ELR (cell line): ENCODE results near the gene PTBP1.
"Not testable (repeated sequence)": the region's sequence is repeated elsewhere in the genome, so short reads cannot be mapped to it uniquely, and the experiment has no call there.

ENCODE experiments used
- DNase-seq: peaks from one replicate; pipeline ENCODE4 v3.0.0-alpha.2; 2015; ENCODE audit warnings: low read depth

PTBP1 gene

DNA sequence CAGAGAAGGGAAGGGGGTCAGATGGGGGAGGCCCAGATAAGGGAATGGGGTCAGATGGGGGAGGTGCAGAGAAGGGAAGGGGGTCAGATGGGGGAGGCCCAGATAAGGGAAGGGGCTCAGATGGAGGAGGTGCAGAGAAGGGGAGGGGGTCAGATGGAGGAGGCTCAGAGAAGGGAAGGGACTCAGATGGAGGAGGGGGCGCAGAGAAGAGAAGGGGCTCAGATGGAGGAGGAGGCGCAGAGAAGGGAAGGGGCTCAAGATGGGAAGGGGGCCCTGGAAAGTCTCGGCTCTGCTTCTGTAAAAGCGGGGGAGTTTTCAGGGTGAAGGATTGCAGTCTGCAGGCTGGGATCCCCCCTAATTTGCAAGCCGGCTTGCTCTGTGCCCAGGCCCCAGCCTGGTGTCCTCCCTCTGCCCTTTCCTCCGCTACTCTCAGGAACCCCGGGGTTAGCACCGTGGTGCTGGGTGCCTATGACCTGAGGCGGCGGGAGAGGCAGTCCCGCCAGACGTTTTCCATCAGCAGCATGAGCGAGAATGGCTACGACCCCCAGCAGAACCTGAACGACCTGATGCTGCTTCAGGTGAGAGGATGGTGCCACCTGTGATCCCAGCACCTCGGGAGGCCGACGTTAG, 32.0 kb downstream of the PTBP1 start:
- no peak for DNase-seq

GRCh38 chr19:831407-832369, 34.4 kb downstream of the PTBP1 start:
- no peak for DNase-seq

GRCh38 chr19:834216-834615, 37.0 kb downstream of the PTBP1 start:
- DNase-seq: no peak

DNA sequence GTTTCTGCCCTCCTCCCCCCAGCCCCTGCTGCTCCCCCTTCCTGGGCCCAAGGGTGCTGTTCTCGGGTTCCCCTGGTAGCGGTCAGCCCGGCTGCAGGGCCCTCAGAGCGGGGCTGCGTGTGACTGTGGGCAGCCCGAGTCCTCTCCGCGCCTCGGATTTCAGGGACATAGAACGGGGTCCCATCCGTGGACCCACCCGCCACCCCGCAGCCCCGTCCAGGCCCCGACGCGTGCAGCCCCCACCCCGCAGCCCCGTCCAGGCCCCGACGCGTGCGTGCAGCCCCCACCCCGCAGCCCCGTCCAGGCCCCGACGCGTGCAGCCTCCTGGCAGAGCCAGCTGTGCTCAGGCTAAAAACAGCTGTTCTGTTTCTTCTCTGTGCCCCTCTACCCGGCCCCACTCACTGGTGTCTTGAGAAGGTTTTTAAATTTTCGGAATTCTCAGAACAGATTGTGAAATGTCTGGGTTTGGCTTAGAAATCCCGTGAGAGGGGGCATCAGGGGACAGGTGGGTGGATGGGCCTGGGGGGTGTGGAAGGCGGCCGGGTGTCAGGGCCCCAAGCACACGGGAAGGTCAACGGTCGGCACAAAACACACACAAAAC, 38.1 kb downstream of the PTBP1 start:
- no peak for DNase-seq

DNA sequence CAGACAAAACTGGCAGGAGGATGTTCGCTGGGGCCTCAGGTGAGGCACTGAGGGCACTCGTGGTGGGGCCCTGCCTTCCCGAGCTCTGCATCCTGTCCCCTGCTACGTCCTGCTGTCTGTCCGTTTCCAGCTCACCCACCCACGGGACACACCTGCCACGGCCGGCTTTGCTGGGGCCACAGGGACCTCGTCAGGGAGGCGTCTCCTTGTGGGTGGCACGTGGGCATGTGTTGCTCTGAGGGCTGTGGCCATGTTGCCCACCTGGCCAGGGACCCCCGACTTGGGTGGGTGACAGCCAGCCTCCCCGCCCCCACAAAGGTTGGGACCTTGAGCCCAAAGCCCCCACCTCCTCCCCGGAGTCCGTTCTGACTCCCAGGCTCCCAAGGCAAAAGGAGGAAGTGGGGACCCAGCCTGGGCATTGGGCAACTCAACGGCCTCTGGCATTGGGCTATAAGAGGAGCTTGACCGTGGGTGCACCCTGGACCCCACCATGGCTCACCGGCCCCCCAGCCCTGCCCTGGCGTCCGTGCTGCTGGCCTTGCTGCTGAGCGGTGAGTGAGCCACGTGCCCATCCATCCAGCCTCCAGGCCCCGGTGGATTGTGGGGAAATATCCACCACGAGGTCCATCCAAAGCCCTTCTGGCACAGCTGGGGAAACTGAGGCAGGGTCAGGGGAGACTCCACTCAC, 43.4 kb downstream of the PTBP1 start, which contains the start of gene PRTN3:
Gene PRTN3, plus strand, starts transcription at position 481 of the 688 bp plus-strand sequence. Its CDS starts 10 bp downstream, at position 491.
- no peak for DNase-seq

DNA sequence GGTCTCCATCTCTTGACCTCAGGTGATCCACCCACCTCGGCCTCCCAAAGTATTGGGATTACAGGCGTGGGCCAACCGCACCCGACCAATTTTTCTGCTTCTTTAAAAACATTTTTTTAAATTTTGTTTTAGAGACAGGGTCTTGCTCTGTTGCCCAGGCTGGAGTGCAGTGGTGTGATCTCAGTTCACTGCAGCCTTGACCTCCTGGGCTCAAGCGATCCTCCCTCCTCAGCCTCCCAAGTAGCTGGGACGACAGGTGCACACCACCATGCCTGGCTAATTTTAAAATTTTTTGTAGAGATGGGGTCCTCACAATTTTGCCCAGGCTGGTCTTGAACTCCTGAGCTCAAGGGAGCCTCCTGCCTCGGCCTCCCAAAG, 45.5 kb downstream of the PTBP1 start:
- DNase-seq: not testable (repeated sequence)

DNA sequence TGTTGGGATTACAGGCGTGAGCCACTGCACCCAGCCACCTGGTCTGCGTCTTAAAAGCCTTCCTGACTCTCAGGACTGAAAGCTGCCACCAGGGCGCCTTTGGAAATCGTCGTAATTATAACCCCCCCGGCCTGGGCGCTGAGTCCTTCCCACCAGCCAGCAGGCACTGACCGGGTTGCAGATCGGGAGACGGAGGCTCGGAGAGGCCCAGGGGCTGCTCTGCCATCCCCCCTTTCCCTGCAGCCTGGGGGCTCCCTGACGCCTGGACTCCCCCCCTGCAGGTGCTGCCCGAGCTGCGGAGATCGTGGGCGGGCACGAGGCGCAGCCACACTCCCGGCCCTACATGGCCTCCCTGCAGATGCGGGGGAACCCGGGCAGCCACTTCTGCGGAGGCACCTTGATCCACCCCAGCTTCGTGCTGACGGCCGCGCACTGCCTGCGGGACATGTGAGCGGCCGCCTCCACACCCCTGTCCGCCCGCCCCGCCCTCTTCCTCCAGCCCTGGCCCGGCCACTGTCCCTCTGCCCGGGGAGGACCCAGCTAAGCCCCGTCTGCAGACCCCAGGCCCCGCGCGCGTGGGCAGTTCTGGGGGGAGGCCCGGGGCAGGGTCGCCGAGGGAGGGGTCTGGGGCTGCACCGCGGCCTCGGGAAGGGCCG, 46.1 kb downstream of the PTBP1 start:
- DNase-seq: no peak

GRCh38 chr19:843836-844545, 46.7 kb downstream of the PTBP1 start:
- no peak for DNase-seq

GRCh38 chr19:844546-844971, 47.3 kb downstream of the PTBP1 start:
- no peak for DNase-seq

GRCh38 chr19:845707-846521, 48.7 kb downstream of the PTBP1 start:
- no peak for DNase-seq

DNA sequence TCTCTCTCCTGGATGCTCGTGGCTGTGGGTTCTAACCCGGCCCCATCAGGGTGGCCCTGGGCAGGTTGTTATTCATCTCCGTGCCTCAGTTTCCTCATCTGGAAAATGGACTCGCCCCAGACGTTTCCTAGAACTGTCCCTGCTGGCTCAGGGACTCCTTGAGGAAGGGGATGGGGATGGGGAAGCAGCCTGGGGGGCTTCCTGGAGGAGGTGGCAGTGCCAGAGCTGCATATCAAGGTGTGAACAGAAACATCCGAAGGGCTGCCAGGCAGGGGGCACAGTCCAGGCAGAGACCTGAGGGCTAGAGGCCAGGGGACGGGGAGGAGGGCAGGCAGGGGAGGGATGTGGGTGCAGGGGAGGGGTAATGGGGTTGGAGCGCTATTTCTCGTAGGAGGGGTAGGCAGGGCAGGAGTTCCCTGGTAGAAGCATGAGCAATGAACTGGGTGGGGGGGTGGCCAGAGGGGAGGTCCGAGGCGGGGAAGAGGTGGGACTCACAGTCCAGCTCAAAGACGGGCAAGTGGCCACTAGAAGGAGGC, 51.2 kb downstream of the PTBP1 start:
- no peak for DNase-seq

- DNase-seq: not testable (repeated sequence)
Observed at GRCh38 chr19:849195-849594, 51.9 kb downstream of the PTBP1 start.

DNA sequence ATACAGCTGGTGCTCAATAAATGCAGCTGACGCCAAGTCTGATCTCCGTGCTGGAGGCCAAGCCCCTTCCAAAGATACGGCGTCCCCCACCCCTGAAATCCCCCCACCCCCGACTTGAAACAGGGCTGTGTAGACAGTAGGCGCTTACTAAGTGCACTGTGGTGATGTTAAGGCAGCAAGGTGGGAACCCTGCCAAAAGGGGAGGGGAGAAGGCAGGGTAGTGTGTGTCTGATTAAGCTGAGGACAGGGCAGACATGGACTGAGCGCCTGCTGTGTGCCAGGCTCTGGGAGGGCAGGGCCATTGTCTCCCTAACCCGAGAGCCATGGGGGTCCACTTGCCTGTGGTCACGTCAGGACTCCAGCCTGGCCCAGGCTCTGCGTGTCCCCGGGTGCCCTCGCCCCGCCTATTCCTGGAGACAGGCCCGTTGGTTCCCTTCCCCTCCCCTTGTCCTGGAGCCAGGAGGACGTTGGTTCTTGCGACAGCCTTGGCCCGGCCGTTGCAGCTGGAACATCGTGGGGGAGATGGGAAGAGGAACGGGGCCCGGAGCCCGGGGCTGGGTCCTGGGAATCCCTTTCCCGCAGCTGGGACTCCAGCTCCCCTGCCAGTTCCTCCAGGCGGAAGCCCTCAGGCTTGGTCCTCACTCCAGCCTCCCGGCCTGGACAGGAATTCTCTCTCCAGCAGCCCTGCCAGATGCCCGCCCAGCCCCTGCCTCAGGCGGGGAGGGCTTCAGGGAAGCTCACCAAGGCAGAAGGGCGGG, 53.1 kb downstream of the PTBP1 start:
- DNase-seq: peak; percentile 63

DNA sequence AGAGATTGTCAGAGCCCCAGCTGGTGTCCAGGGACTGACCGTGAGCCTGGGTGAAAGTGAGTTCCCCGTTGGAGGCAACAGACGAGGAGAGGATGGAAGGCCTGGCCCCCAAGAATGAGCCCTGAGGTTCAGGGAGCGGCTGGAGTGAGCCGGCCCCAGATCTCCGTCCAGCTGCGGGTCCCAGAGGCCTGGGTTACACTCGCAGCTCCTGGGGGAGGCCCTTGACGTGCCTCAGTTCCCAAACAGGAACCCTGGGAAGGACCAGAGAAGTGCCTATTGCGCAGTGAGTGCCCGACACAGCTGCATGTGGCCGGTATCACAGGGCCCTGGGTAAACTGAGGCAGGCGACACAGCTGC, 53.7 kb downstream of the PTBP1 start:
- no peak for DNase-seq

- DNase-seq: no peak
Observed at GRCh38 chr19:852136-853013, 55.1 kb downstream of the PTBP1 start, which contains the start of gene ELANE. Gene ELANE (plus strand): TSS chr19:852303. CDS start chr19:852329, 26 bp downstream.

DNA sequence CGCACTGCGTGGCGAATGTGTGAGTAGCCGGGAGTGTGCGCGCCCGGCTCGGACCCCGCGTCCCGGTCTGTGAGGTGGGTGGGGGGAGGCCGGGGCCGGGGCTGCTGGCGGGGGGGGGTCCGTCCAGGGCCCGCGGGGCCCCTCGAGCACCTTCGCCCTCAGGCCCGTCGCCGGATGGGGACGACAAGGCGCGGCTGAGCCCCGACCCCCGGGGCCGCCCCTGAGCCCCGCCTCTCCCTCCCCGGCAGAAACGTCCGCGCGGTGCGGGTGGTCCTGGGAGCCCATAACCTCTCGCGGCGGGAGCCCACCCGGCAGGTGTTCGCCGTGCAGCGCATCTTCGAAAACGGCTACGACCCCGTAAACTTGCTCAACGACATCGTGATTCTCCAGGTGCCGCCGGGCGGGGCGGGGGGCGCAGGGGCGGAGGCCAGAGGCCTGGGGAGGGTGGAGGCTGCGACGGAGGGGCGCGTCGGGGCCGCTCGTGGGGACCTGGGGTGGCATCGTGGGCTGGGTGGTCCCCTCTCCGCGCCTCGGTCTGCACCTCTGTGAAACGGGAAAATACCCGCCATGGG, 55.8 kb downstream of the PTBP1 start:
- no peak for DNase-seq

DNA sequence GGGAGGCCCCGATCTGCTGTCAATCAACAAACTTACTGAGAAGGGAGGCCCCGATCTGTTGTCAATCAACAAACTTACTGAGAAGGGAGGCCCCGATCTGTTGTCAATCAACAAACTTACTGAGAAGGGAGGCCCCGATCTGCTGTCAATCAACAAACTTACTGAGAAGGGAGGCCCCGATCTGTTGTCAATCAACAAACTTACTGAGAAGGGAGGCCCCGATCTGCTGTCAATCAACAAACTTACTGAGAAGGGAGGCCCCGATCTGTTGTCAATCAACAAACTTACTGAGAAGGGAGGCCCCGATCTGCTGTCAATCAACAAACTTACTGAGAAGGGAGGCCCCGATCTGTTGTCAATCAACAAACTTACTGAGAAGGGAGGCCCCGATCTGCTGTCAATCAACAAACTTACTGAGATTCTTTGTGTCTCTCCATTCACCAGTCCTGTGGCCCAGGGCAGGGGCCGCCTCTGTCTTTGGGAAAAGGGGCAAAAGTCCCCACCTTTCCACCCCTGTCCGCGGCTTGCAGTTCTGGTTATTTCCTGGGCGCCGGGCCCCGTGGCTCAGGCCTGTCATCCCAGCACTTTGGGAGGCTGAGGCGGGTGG, 56.5 kb downstream of the PTBP1 start:
- DNase-seq: not testable (repeated sequence)
